Nasal cavity respiratory epithelium epithelial cell of viscerocranial mucosa (primary cell): ENCODE data around the gene PRAMEF9. TPM values are rescaled to one million over a fixed set of nuclear protein-coding genes. Genes with fewer than 3 reads are reported as not detected.

Experiments used
- total RNA-seq: library from RNA; depleted of rRNA; stranded (reverse); fragments of >200 nt; gene quantifications from 2 replicates; pipeline ENCODE4 v1.2.3, GENCODE V29; 2014

Gene PRAMEF9
- not detected in 2 replicates for total RNA-seq

GRCh38 chr1:13171548-13171947 lies at the start of gene PRAMEF9:
PRAMEF9 (plus strand) TSS chr1:13171848; CDS start chr1:13175281, 3,433 bp downstream.

GRCh38 chr1:13155909-13156308 lies 15.7 kb upstream of the PRAMEF9 start, which contains the start of gene PRAMEF26:
PRAMEF26 (minus strand) TSS chr1:13156009; CDS start chr1:13153095, 2,914 bp downstream.

GRCh38 chr1:13165531-13165930 lies 6.1 kb upstream of the PRAMEF9 start, which contains the start of gene HNRNPCL4:
HNRNPCL4 (minus strand) TSS chr1:13165631; CDS start chr1:13165467, 164 bp downstream.

GRCh38 chr1:13201309-13201708 lies 29.7 kb downstream of the PRAMEF9 start, which contains the start of gene PRAMEF13:
PRAMEF13 (minus strand) TSS chr1:13201409; CDS start chr1:13199589, 1,820 bp downstream.

GRCh38 chr1:13225675-13226204 lies 54.1 kb downstream of the PRAMEF9 start, which contains the start of gene PRAMEF18:
PRAMEF18 (minus strand) TSS chr1:13226154; CDS start chr1:13226106, 48 bp downstream.

Other genes starting within 250 kb of the PRAMEF9 start
- gene PRAMEF6, start 224.3 kb upstream of the PRAMEF9 start, total RNA-seq = not detected in 2 replicates
- not detected in 2 replicates for gene PRAMEF27, start 115.3 kb upstream of the PRAMEF9 start, total RNA-seq
- gene HNRNPCL3, start 111.1 kb upstream of the PRAMEF9 start, total RNA-seq = not detected in 2 replicates
- gene PRAMEF25, start 101.1 kb upstream of the PRAMEF9 start, total RNA-seq = not detected in 2 replicates
- not detected in 2 replicates for gene HNRNPCL2, start 55.0 kb upstream of the PRAMEF9 start, total RNA-seq
- not detected in 2 replicates for gene PRAMEF26, start 15.8 kb upstream of the PRAMEF9 start, total RNA-seq
- not detected in 2 replicates for gene HNRNPCL4, start 6.2 kb upstream of the PRAMEF9 start, total RNA-seq
- gene PRAMEF13, start 29.6 kb downstream of the PRAMEF9 start, total RNA-seq = not detected in 2 replicates
- not detected in 2 replicates for gene PRAMEF18, start 54.3 kb downstream of the PRAMEF9 start, total RNA-seq
- gene PRAMEF5, start 82.3 kb downstream of the PRAMEF9 start, total RNA-seq = not detected in 2 replicates
- gene PRAMEF8, start 113.3 kb downstream of the PRAMEF9 start, total RNA-seq = not detected in 2 replicates
- gene PRAMEF33, start 131.7 kb downstream of the PRAMEF9 start, total RNA-seq = not detected in 2 replicates
- not detected in 2 replicates for gene PRAMEF15, start 143.7 kb downstream of the PRAMEF9 start, total RNA-seq
- not detected in 2 replicates for gene PRAMEF14, start 175.3 kb downstream of the PRAMEF9 start, total RNA-seq
- not detected in 2 replicates for gene PRAMEF19, start 200.1 kb downstream of the PRAMEF9 start, total RNA-seq
- not detected in 2 replicates for gene PRAMEF17, start 217.8 kb downstream of the PRAMEF9 start, total RNA-seq
- not detected in 2 replicates for gene PRAMEF20, start 238.6 kb downstream of the PRAMEF9 start, total RNA-seq